GM19193 (cell line): ENCODE measurements around the gene SLC9A6.

ENCODE experiments used
- POLR2A ChIP-seq: IDR thresholded peaks from 4 replicates; pipeline ENCODE4 v1.6.1; 2011; ENCODE audit not compliant: insufficient read depth, insufficient read length; ENCODE audit errors: extremely low read depth

The SLC9A6 gene

DNA sequence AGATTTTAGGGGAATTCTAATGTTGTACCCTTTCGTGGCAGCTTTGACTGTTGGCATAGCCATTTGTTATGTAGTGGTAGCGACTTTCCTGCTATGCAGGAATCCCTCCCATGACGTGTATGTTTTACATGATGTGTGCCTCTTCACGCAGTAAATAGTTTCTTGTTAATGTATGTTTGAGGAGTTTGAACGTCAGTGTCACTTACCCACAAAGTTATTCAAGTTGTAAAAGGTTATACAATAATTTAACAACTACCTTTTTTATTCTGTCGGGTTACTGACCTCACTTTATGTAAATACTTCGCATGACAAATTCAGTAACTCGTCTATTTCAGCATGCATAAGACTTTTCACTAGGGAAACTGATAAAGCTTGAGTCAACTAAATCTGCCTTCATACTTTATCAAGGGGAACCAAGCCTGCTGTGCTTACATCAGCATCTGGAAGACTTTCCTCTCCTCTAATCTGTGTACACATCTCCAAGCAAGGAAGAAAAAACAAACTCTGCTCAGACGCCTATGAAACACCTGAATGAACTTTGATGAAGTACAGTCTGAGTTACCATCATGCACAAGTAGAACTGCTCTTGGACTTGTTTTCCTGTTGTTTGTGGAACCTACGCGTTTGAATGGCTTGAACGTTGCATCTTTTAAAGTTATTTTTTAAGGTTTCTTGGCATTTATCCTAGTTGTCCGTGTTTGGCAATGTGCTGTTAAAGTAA lies 61.2 kb downstream of the SLC9A6 start:
- TF ChIP-seq POLR2A, result no peak

DNA sequence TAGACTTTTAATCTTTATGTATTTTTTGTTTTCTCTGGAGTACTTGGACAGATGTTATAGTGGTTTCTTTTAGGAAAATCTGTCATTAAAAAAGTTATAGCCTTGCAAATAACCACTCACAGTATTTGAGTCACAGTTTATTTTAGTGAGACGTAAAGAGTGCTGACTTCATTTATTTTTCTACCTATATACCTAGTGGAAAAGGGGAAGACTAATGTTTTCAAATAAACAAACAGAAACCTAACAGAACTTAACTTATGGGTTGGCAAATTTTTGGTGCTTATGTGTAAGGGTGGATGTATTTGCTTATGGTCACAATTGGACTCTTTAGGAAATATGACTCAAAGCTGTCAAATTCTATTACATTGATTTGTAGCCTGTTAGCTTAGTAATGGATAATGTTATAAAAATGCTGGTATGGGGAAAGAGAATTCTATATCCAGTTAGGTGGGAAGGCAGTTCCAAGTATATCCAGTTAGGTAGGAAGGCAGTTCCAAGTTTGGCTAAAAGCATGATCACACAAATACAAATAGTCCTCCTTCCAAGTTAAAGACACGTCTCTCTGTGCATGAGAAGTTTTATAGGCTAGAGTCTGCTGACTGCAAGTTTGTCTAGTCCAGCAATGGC lies 61.9 kb downstream of the SLC9A6 start:
- TF ChIP-seq POLR2A, result no peak

DNA sequence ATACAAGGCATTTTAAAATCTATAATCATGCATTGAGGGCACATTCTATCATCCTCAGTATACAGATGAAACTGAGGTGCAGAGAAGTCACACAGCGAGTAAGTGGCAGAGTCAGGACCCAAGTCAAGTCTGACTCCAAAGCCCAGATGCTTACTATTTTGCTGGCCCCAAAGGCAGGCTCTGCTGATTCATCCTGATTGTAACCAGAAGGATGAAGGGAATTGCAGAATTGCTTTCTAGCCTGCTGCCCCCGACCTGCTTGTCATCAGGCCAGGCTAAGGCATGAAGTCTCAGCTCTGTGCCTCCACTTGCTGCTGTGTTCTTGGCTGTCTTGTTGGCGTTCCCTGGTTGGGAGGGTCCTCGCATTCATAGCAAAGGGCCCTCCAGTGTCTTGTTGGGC lies 62.7 kb downstream of the SLC9A6 start:
- TF ChIP-seq POLR2A, result no peak

DNA sequence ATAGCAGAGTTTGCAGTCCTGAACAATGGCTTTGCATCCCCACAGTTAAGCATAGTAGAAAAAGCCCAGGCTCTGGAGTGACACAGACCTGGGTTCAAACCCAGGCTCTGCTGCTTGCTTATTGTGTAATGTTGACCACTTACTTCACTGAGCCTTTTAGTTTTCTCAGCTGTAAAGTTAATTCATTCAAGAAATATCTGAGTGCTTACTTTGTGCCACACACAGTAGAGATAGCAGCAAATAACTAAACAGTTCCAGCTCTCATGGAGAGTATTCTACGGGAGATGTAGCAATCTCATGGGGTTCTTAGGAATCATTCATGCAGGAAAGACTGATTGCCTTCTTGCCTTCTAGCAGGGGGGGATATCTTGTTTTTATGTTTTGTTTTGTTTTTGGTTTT lies 63.2 kb downstream of the SLC9A6 start:
- no peak for TF ChIP-seq POLR2A

DNA sequence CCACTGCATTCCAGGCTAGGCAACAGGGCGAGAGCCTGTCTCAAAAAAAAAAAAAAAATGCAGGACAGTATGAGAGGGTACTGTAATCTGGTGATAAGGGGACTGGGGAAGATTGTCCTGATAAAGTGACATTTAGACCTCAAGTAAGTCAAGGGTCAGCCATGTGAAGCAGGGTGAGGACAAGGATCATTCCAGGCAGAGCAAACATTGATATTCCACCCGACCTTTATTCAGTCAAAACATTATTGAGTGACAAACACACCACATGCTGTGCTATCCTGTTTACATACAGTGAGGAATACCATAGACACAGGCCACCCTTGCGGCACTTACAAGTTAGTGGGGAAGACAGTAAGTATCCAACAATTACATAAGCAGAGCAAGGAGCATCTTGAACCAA lies 64.4 kb downstream of the SLC9A6 start:
- TF ChIP-seq POLR2A, result no peak

DNA sequence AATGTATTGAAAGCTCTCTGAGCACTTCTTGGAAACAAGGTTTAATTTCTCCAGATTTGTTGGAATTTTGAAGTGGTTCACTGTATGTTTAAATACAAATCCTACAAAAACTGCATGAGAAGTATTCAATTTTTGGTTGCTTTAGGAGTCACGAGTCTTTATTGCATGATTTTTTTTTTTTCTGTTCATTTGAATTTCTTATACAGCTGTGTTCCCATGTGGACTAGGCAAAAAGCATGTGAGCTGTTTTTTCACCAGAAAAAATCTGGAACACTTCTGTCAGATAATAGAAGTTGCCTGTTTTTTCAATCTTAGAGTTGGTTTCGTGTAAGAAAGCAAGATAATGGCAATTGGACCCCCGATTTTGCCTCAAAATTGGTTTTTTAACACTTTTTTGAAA lies 66.4 kb downstream of the SLC9A6 start:
- no peak for TF ChIP-seq POLR2A

DNA sequence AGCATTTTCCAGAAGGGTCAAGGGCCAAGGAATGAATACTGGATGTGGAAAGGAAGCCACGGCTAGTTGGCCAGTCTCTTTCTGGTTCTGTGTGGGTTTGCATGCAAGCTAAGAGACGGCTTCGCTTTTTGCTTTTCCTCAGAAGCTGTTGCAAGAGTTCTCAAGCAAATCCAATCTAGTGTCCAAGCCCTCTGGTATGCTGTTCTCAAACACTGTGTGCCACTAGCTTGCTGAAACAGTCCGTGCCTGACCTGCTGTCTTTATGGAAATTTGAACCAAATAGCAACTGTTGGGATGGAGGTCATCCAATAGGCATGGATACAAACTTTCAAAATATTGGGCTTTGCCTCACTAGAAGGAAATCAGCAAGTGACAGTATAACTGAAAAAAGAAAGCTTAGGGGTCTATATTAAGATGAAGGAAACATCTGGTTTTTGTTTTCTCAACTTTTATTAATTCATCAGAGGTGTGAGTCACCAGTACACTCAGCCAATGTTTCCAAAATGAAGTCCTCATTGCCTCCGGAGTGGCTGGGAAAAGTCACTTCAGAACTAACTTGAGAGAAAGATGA lies 70.5 kb downstream of the SLC9A6 start:
- no peak for TF ChIP-seq POLR2A

DNA sequence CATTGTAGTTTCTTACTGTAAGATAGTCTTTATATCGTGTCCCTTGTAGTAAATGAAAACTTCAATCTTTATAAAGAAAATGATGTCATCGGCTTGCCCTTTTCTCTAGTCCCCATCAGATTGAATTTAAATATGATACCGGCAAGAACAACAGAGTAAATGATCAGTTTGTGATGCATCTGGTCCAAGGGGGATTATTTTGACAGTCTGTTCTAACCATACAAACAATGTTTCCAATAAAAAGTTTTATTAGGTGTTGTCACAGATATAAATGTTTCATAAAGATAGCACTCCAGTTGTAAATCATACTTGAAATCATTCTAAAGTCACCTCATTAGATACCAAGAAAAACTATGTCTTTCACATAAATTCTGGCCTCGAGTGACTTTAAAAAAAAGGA lies 72.3 kb downstream of the SLC9A6 start:
- TF ChIP-seq POLR2A, result no peak

DNA sequence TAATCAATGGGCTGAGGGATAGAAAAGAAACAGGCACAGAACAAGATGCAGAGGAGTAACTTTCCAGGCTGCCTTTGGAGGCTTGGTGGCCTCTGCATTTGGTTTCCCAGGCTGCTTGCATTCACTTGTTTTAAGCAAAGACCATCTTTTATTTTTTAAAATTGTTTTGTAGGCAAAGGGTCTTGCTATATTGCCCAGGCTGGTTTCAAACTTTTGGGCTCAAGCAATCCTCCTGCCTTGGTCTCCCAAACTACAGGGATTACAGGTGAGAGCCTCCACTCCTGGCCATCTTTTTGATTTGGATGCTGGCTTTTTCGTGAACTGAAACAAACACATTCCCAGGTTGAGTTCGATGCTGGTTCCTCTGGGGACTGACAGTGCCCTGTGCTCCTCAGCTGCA lies 74.1 kb downstream of the SLC9A6 start:
- TF ChIP-seq POLR2A, result no peak

DNA sequence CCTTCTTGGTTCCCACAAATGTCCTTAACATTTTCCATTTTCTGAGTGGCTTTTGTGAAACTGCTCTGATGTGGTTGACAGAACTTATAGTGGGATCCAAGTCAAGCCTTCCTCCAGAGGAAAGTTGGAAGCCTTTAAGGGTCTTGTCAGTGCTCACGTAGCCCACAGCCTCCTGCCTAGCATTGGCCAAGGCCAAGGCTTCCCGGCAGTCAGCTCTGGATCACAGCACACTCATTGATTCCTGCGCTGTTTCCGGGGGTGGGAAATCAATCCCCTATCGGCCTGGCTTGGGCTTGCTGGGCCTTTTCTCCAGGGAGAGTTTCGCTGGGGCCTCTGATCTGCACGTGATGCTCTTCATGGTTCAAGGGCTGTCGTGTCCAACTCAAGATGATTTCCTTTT lies 76.1 kb downstream of the SLC9A6 start:
- TF ChIP-seq POLR2A, result no peak

DNA sequence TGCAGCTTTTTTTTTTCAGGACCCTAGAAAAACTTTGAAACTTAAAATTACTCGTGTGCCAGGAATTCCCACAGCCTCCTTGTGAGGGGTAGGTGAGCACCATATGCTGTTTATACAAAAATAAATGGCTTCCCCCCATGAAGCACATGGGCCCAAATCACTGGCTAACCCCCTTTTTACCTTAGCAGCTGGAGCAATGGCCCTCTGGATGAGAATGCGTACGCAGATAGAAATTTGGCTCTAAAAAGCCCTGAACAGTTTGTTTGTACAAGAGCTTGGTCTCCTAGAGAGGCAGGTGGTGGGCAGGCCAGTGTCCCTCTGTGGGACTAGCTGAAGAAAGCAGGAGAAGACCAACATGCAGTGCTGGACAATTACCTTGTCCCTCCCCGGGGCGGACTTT lies 76.5 kb downstream of the SLC9A6 start:
- no peak for TF ChIP-seq POLR2A

DNA sequence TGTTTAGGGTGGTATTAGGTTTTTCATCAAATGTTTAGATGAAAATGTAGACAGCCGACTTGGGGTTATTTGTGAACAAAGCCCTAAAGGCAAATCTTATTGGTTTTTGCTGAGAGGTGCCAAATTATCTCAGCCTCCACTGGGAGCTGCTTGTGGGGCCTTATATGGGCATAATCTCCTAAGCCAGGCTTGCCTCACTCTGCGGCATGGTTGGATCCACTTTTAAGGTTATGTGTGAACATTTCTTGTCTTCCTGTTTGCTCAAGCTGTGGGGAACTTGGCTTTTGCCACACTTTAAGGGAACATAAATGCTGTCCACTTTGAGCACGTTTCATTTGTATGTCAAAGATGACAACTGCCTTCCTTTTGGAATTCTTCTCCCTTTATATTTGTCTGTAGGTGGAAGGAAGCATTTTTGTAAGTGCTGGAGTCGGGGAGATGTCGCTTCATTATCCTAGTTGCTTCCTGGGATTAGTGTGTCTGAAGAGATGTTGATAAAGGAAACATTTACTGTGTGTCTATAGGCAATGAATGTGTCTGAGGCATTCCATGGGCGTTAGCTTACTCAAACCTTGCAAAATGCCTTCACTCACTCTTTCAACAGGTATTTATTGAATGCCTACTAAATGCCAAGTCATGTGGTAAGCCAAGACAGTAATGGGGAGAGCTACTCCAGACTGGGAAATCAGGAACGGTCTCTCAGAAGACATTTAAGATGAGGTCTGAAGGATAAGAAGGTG lies 78.3 kb downstream of the SLC9A6 start:
- TF ChIP-seq POLR2A, result no peak

DNA sequence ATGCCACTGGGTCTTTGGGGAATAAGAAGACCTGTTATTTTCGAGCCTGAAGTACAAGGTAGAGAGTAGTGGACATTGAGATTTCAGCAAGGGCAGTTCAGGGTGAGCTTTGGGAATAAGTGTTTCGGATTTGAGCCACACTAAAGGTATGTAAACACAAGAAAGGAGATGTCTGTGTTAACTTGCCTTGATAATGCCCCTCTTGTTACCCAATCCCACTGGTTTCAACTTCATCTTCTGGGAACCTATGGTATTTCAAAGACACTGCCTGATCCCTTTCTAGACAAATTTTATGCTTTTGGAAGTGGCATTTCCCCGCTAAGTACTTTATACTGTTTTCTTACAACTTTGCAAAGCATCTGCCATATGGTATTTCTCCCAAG lies 79.4 kb downstream of the SLC9A6 start:
- TF ChIP-seq POLR2A, result no peak

DNA sequence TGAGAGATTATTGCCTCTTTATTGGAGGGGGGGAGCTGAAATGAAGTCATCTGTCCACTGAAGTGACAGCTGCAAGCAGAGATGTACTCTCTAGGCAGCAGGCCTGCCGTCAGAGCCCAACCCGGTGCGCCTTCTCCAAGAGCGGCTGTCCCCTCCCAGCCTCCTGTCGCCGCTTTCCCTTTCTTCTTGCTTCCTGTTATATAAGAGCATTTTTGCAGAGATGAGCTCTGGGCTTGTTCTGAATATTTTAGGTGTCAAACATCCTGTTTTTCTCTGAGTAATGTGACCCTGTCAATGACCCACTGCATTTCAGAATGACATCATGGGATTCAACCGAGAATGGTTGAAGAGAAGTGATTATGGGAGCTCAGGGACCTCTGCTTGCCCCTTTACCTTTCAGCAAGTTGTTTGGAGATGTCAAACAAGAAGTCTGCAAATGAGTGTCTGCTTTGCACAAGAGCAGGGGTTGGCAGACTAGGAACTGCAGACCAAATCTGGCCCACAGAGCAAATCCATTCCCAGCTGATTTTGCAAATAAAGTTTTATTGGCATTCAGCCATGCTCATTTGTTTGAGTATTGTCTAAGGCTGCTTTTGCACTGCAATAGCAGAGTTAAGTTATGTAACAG lies 79.9 kb downstream of the SLC9A6 start:
- no peak for TF ChIP-seq POLR2A

DNA sequence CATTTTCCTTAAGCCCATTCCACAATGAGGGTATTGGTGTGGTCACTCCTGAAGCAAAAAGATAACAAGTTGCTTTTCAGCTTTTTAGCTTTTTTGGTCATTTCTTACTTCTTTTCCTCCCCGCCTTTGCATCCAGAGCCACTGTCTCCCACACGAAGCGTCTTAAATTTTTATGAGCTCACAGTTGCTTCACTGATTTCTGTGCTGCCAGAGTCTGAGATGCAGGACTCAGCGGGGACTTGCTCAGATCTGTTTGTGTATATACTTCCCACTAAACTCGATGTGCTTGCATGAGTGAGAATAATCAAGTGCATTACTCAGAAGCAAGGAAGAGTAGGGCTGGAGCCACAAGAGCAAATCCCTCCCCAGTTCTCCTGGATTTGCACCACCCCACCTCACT lies 81.9 kb downstream of the SLC9A6 start:
- no peak for TF ChIP-seq POLR2A
